ENCODE data around the gene LARGE1. TPM values are rescaled to one million over a fixed set of nuclear protein-coding genes. Genes with fewer than 3 reads are reported as not detected.

The LARGE1 gene
- total and polyA plus RNA-seq, 2 experiments from 2014 or later = 21.2 to 23.6 TPM

DNA sequence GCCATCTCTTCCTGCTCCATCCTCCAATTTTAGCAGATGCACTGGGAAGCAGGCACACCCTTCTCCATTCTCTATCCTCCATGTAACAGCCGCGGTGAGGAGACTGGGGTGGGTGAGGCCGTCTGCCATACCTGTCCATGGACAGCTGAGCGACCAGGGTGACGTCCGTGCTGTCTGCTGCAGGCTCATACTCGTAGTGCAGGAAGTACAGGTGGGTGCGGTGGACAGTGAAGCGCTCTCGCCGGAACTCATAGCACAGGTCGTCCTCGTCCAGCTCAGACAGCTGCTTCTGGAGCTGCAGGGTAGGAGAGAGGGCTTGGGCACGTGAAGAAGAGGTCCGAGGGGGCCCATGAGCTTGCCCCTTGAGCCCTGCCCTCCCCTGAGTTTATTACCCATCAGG is 604.3 kb downstream of the LARGE1 start:
- Histone ChIP-seq H4K20me1 (ENCODE audit: insufficient read depth, poor library complexity, severe bottlenecking) (no peaks in the 10 kb centered on the region), H3K9me3 (ENCODE audit: low read depth) (no peaks in the 10 kb centered on the region), H3K4me2 (no peak overlapping the region), H3K27ac (no peak overlapping the region), H3K4me3 (no peak overlapping the region), H3K9me2 (replicated peaks; ENCODE audit: insufficient read depth) (no peaks in the 10 kb centered on the region), H2AFZ (no peak overlapping the region), H3K4me1 (ENCODE audit: insufficient read depth) (no peaks in the 10 kb centered on the region), H3K27me3 (no peaks in the 10 kb centered on the region), H3K79me2 (no peaks in the 10 kb centered on the region), H3K36me3 (replicated peaks; ENCODE audit: insufficient read depth, low read depth) (no peaks in the 10 kb centered on the region)
- TF ChIP-seq EZH2 (IDR thresholded peaks at IDR 0.05; ENCODE audit: borderline replicate concordance) = no peak
- TF ChIP-seq CTCF (IDR thresholded peaks at IDR 0.05; ENCODE audit: poor library complexity) = no peak
- no peak for TF ChIP-seq EZH2phosphoT487 (IDR thresholded peaks at IDR 0.05; ENCODE audit: low read depth, severe bottlenecking, unreplicated experiment)
- no peak for DNase-seq (ENCODE audit: low spot score)
- 96% methylated on average over 15 of the region's 15 CpGs for WGBS (ENCODE audit: low lambda C conversion rate, missing lambda C conversion rate)

- TF ChIP-seq EZH2phosphoT487 (IDR thresholded peaks at IDR 0.05; ENCODE audit: low read depth, severe bottlenecking, unreplicated experiment) (no peak), CTCF (IDR thresholded peaks at IDR 0.05; ENCODE audit: poor library complexity) (no peak), EZH2 (IDR thresholded peaks at IDR 0.05; ENCODE audit: borderline replicate concordance) (no peak)
- 88% methylated on average over 11 of the region's 11 CpGs for WGBS (ENCODE audit: low lambda C conversion rate, missing lambda C conversion rate)
- no peaks in the 10 kb centered on the region for H3K9me2 ChIP-seq (replicated peaks; ENCODE audit: insufficient read depth)
- H3K36me3 ChIP-seq (replicated peaks; ENCODE audit: insufficient read depth, low read depth) = no peaks in the 10 kb centered on the region
- no peak for DNase-seq (ENCODE audit: low spot score)
- H3K9me3 ChIP-seq (ENCODE audit: low read depth) = no peaks in the 10 kb centered on the region
- no peak overlapping the region for H3K4me3 ChIP-seq
- H2AFZ ChIP-seq = no peak overlapping the region
- H3K79me2 ChIP-seq = no peaks in the 10 kb centered on the region
- no peaks in the 10 kb centered on the region for H3K4me1 ChIP-seq (ENCODE audit: insufficient read depth)
- no peaks in the 10 kb centered on the region for H3K27me3 ChIP-seq
- H3K27ac ChIP-seq = no peak overlapping the region
- no peak overlapping the region for H3K4me2 ChIP-seq
- H4K20me1 ChIP-seq (ENCODE audit: insufficient read depth, poor library complexity, severe bottlenecking) = no peaks in the 10 kb centered on the region
Observed at GRCh38 chr22:33315117-33315516, 605.2 kb downstream of the LARGE1 start.

GRCh38 chr22:33314316-33314715 is 606.0 kb downstream of the LARGE1 start:
- Histone ChIP-seq H3K4me2 (no peak overlapping the region), H3K9me3 (ENCODE audit: low read depth) (no peaks in the 10 kb centered on the region), H3K4me1 (ENCODE audit: insufficient read depth) (no peaks in the 10 kb centered on the region), H3K27ac (no peak overlapping the region), H3K4me3 (no peak overlapping the region), H3K27me3 (no peaks in the 10 kb centered on the region), H3K9me2 (replicated peaks; ENCODE audit: insufficient read depth) (no peaks in the 10 kb centered on the region), H2AFZ (no peak overlapping the region), H3K79me2 (no peaks in the 10 kb centered on the region), H4K20me1 (ENCODE audit: insufficient read depth, poor library complexity, severe bottlenecking) (no peaks in the 10 kb centered on the region), H3K36me3 (replicated peaks; ENCODE audit: insufficient read depth, low read depth) (no peaks in the 10 kb centered on the region)
- no peak for TF ChIP-seq CTCF (IDR thresholded peaks at IDR 0.05; ENCODE audit: poor library complexity)
- no peak for TF ChIP-seq EZH2 (IDR thresholded peaks at IDR 0.05; ENCODE audit: borderline replicate concordance)
- no peak for TF ChIP-seq EZH2phosphoT487 (IDR thresholded peaks at IDR 0.05; ENCODE audit: low read depth, severe bottlenecking, unreplicated experiment)
- 88% methylated on average over 5 of the region's 5 CpGs for WGBS (ENCODE audit: low lambda C conversion rate, missing lambda C conversion rate)
- DNase-seq (ENCODE audit: low spot score) = no peak

- Histone ChIP-seq H4K20me1 (ENCODE audit: insufficient read depth, poor library complexity, severe bottlenecking) (no peaks in the 10 kb centered on the region), H3K79me2 (no peaks in the 10 kb centered on the region), H3K9me3 (ENCODE audit: low read depth) (no peaks in the 10 kb centered on the region), H3K9me2 (replicated peaks; ENCODE audit: insufficient read depth) (no peaks in the 10 kb centered on the region), H3K4me1 (ENCODE audit: insufficient read depth) (no peaks in the 10 kb centered on the region), H2AFZ (no peak overlapping the region), H3K4me3 (no peak overlapping the region), H3K36me3 (replicated peaks; ENCODE audit: insufficient read depth, low read depth) (no peaks in the 10 kb centered on the region), H3K27me3 (no peaks in the 10 kb centered on the region), H3K27ac (no peak overlapping the region), H3K4me2 (no peak overlapping the region)
- WGBS (ENCODE audit: low lambda C conversion rate, missing lambda C conversion rate) = 93% methylated on average over 9 of the region's 9 CpGs
- TF ChIP-seq EZH2phosphoT487 (IDR thresholded peaks at IDR 0.05; ENCODE audit: low read depth, severe bottlenecking, unreplicated experiment) = no peak
- no peak for DNase-seq (ENCODE audit: low spot score)
Observed at GRCh38 chr22:33303099-33303498, 617.2 kb downstream of the LARGE1 start.

Data from hepatocyte (in vitro differentiated cells).